Bronchial epithelial cell (primary cell): ENCODE data around the gene THOC6. TPM values are rescaled to one million over a fixed set of nuclear protein-coding genes. Genes with fewer than 3 reads are reported as not detected.

Source experiments
- DNase-seq: peaks from one replicate; pipeline ENCODE4 v3.0.0-alpha.2; 2010; ENCODE audit warnings: low read depth
- FAIRE-seq: peaks from 2 replicates; lab custom pipeline; 2011; peaks lifted over from hg19 to GRCh38; lab: Jason Lieb, UNC
- H3K27me3 ChIP-seq: 2 replicates; pipeline ENCODE4 v1.5.1; 2011; ENCODE audit warnings: low read length; ENCODE audit not compliant: control insufficient read depth, insufficient read depth
- H3K36me3 ChIP-seq: 2 replicates; pipeline ENCODE4 v1.5.1; 2011; ENCODE audit warnings: low read length; ENCODE audit not compliant: control insufficient read depth, insufficient read depth
- H3K4me3 ChIP-seq: 2 replicates; pipeline ENCODE4 v1.5.1; 2011; ENCODE audit warnings: mild to moderate bottlenecking, low read depth, low read length, control low read depth
- total RNA-seq: library from RNA; depleted of rRNA; stranded (reverse); fragments of >200 nt; gene quantifications from 2 replicates; pipeline ENCODE4 v1.2.1, GENCODE V29; 2014
- TF ChIP-seq, protein P1 (sequence below): IDR thresholded peaks from 2 replicates; pipeline ENCODE4 v1.5.1; 2011; ENCODE audit warnings: mild to moderate bottlenecking, moderate library complexity, low read length, control low read depth, inconsistent platforms; ENCODE audit not compliant: insufficient read depth, severe bottlenecking

Gene THOC6
- total RNA-seq: 23.7 and 28.4 TPM in 2 replicates

DNA sequence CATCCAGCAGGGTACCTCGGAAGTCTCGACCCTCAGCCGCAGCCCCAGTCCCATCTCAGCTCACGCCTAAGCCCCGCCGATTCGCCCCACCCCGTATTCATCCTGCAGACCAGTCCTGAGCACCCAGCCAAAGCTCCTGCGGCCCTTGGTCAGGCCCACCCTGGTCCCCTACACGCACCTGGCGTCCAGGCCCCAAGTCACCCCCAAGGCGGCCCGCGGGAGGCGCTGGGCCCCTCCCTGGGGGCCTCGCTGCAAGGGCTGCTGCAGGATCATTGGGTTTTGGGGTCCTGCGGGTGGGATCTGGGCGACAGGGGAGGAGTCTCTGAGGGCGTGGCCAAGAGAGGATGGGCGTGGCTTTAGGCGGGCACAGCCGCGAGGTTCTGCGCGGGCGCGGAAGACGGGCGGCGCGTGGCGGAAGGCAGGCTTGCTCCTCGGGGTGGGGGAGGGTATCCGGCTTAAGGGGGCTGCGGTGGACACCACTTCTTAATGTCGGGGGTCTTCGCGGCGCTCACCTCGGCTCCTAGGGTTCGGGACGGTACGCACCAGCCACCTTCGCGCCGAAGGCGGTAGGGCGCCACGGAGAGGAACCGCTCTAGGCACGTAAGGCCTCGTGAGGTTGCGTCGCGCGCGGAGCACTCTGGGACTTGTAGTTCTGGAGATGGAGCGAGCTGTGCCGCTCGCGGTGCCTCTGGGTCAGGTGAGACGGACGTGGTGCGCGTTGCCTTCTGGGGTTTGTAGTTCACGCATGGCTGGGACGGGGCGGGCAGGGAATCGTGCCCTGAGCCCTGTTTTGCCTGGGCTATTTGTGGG, at the start of gene THOC6, which contains the start of gene HCFC1R1:
Gene THOC6 (plus strand): TSS at position 367 of the 810 bp plus-strand sequence. CDS start 292 bp downstream, at position 659.
Gene HCFC1R1 (minus strand): TSS at position 274 of the 810 bp plus-strand sequence. CDS start 1 bp downstream, at position 273.
- peak; percentile 93 for DNase-seq
- TF ChIP-seq, protein P1, sequence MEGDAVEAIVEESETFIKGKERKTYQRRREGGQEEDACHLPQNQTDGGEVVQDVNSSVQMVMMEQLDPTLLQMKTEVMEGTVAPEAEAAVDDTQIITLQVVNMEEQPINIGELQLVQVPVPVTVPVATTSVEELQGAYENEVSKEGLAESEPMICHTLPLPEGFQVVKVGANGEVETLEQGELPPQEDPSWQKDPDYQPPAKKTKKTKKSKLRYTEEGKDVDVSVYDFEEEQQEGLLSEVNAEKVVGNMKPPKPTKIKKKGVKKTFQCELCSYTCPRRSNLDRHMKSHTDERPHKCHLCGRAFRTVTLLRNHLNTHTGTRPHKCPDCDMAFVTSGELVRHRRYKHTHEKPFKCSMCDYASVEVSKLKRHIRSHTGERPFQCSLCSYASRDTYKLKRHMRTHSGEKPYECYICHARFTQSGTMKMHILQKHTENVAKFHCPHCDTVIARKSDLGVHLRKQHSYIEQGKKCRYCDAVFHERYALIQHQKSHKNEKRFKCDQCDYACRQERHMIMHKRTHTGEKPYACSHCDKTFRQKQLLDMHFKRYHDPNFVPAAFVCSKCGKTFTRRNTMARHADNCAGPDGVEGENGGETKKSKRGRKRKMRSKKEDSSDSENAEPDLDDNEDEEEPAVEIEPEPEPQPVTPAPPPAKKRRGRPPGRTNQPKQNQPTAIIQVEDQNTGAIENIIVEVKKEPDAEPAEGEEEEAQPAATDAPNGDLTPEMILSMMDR: peak; percentile 7
- peak within 1 kb of the TSS; percentile 52 for H3K4me3 ChIP-seq
- FAIRE-seq: no peak
- H3K36me3 ChIP-seq: peaks cover 27% of the 10 kb centered on the region
- H3K27me3 ChIP-seq: no peaks in the 10 kb centered on the region

DNA sequence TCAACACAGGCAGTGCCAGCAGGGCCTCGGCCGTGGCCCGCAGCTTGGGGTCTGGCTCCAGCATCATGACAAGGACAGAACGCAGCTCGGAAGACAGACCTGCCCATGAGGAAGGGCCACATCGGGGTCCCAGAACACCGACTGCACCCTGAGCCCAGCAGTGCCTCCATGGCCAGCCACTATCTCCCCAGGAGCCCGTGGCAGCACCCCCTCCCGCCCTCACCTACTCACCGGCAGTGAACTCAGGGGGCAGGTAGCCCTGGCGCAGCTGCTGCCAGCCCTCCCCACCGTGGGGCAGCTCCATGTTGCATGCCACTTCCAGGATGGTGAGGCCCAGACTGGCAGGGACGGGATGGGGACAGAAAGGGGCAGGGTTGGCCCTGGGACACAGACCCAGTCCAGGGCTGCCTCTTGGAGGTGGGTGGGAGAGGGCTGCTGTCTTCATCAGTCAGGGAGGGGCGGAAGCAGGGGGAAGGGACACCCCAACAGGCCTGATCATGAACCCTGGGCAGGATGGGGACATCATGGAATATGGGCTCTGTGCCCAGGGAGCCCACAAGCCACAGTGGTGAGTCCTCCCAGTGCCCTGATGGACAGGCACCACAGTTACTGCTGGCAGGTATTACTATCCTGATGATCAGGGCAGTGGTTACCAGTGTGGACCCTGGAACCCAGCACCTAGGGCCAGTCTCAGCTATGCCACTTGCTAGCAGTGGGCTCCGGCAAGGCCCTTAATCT, 49.3 kb upstream of the THOC6 start:
- Histone ChIP-seq H3K36me3 (peaks cover 1% of the 10 kb centered on the region), H3K27me3 (no peaks in the 10 kb centered on the region), H3K4me3 (no peak overlapping the region)
- no peak for FAIRE-seq
- DNase-seq: no peak
- TF ChIP-seq, protein P1: no peak

DNA sequence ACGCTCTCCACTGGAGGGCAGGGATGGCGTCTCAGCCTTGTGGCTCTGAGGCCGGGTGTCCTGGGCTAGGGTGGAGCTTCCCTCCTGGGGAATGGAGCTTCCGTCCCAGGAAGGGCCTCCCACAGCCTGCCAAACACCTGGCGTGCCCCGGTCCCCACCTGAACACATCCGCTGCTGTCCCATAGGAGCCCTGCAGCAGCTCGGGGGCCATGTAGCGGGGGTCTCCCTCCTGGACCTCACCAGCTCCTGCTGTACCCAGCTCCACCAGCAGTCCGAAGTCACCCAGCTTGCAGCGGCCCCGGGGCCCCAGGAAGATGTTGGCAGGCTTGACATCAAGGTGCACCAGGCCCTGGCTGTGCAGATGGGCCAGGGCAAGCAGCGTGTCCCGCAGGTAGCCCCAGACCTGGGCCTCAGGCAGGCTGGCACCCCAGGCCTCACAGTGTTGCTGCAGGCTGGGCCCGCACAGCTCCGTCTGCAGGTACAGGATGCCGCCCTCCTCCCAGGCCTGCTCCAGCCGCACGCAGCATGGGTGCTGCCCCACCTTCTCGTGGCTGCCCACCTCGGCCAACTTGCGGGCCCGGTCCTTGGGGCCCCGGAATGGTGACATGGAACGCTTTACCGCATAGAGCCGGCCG, 48.6 kb upstream of the THOC6 start:
- FAIRE-seq (no peak), DNase-seq (no peak)
- H3K27me3 ChIP-seq: no peaks in the 10 kb centered on the region
- H3K36me3 ChIP-seq: peaks cover 1% of the 10 kb centered on the region
- TF ChIP-seq, protein P1: no peak
- H3K4me3 ChIP-seq: no peak overlapping the region

DNA sequence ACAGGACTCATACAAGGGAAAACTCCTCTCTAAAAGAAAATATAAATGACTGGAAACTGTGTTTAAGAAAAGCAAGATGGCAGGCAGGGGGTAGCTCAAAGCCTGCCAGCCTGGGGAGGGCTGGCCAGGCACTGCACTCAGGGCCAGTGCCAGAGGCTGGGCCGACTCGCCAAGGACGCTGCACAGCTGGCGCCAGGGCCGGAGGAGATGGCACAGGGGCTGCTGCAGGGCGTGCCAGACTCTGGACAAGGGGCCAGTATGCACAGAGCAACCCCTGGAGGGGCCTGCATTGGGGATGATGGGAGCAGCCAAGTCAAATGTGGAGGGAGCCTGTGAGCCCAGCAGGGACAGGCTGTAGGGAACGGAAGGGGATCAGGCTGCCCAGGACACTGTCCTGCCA, 47.6 kb upstream of the THOC6 start:
- no peak for FAIRE-seq
- peaks cover 1% of the 10 kb centered on the region for H3K36me3 ChIP-seq
- TF ChIP-seq, protein P1: no peak
- no peak overlapping the region for H3K4me3 ChIP-seq
- DNase-seq: no peak
- H3K27me3 ChIP-seq: no peaks in the 10 kb centered on the region

DNA sequence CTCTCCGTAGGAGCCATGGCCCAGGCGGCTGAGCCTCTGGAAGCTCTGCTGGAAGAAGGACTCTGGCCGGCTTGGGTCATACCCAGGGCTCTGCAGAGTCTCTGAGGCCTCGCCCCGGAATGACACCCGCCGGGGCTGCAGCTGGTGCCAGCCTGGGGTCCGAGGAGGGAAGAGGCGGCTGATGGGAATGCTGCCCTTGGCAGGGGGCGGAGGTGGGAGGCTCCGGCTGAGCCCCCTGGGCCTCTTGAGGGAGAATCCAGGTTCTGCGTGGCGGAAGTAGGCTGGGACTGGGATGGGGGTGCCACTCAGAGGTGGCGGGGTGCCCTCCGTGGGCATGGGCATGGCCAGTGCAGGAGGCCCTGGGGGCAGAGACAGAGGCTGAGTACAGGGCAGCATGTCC, 47.2 kb upstream of the THOC6 start:
- no peak for DNase-seq
- H3K36me3 ChIP-seq: peaks cover 1% of the 10 kb centered on the region
- no peak overlapping the region for H3K4me3 ChIP-seq
- H3K27me3 ChIP-seq: no peaks in the 10 kb centered on the region
- TF ChIP-seq, protein P1: no peak
- no peak for FAIRE-seq
